Hepatocyte (in vitro differentiated cells): ENCODE data around the gene C5orf63. TPM values are rescaled to one million over a fixed set of nuclear protein-coding genes. Genes with fewer than 3 reads are reported as not detected.
"Not testable (repeated sequence)": the region's sequence is repeated elsewhere in the genome, so short reads cannot be mapped to it uniquely, and the experiment has no call there.

Source experiments
- DNase-seq: peaks from one replicate; pipeline ENCODE4 v3.0.0-alpha.2; 2016; ENCODE audit warnings: low spot score
- H2AFZ ChIP-seq: fragments of 200-600 bp; sonication (generic); 2 replicates; pipeline ENCODE4 v1.6.0; 2016; ENCODE audit warnings: antibody characterized with exemption, mild to moderate bottlenecking
- H3K27ac ChIP-seq: fragments of 200-600 bp; sonication (generic); 2 replicates; pipeline ENCODE4 v1.5.1; 2016; ENCODE audit warnings: mild to moderate bottlenecking
- H3K27me3 ChIP-seq: fragments of 200-600 bp; sonication (generic); 2 replicates; pipeline ENCODE4 v1.6.1; 2016
- H3K36me3 ChIP-seq: fragments of 200-600 bp; sonication (generic); replicated peaks from 2 replicates; pipeline ENCODE4 v1.5.1; 2016; ENCODE audit warnings: low read depth; ENCODE audit not compliant: insufficient read depth
- H3K4me1 ChIP-seq: fragments of 200-600 bp; sonication (generic); 2 replicates; pipeline ENCODE4 v1.5.1; 2016; ENCODE audit warnings: mild to moderate bottlenecking, moderate library complexity; ENCODE audit not compliant: insufficient read depth
- H3K4me2 ChIP-seq: fragments of 200-600 bp; sonication (generic); 2 replicates; pipeline ENCODE4 v1.6.0; 2016
- H3K4me3 ChIP-seq: fragments of 200-600 bp; sonication (generic); 2 replicates; pipeline ENCODE4 v1.5.1; 2016; ENCODE audit warnings: mild to moderate bottlenecking
- H3K79me2 ChIP-seq: fragments of 200-600 bp; sonication (generic); 2 replicates; pipeline ENCODE4 v1.6.0; 2017; ENCODE audit warnings: mild to moderate bottlenecking
- H3K9me2 ChIP-seq: fragments of 200-600 bp; sonication (generic); replicated peaks from 2 replicates; pipeline ENCODE4 v1.6.0; 2017; ENCODE audit warnings: mild to moderate bottlenecking; ENCODE audit not compliant: insufficient read depth
- H3K9me3 ChIP-seq: fragments of 200-600 bp; sonication (generic); 2 replicates; pipeline ENCODE4 v1.5.1; 2016; ENCODE audit warnings: low read depth, mild to moderate bottlenecking
- H4K20me1 ChIP-seq: fragments of 200-600 bp; sonication (generic); 2 replicates; pipeline ENCODE4 v1.6.0; 2016; ENCODE audit warnings: mild to moderate bottlenecking; ENCODE audit not compliant: insufficient read depth, poor library complexity, severe bottlenecking
- EZH2 ChIP-seq: fragments of 200-600 bp; sonication (generic); IDR thresholded peaks from 2 replicates; pipeline ENCODE4 v1.6.1; 2016; ENCODE audit warnings: antibody characterized with exemption, mild to moderate bottlenecking, borderline replicate concordance
- EZH2phosphoT487 ChIP-seq: fragments of 200-600 bp; sonication (generic); IDR thresholded peaks from one replicate; pipeline ENCODE4 v1.6.1; 2018; ENCODE audit warnings: antibody characterized with exemption, mild to moderate bottlenecking, low read depth, moderate library complexity; ENCODE audit not compliant: unreplicated experiment, severe bottlenecking
- WGBS: methylation state at CpG from one replicate; pipeline ENCODE4 v1.1.6; 2016; ENCODE audit warnings: low lambda C conversion rate; ENCODE audit errors: missing lambda C conversion rate; 5-methylcytosine and 5-hydroxymethylcytosine counted together
- polyA plus RNA-seq: library from polyadenylated mRNA; unstranded; fragments of >200 nt; fragmentation: Nextera tagmentation; extraction: Ambion mirVana; gene quantifications from 2 replicates; pipeline ENCODE4 v1.2.1, GENCODE V29; 2016
- total RNA-seq: library from RNA; depleted of rRNA; stranded (reverse); fragments of >200 nt; gene quantifications from 2 replicates; pipeline ENCODE4 v1.2.3, GENCODE V29; 2014
- TF ChIP-seq, protein P1 (sequence below): fragments of 200-600 bp; sonication (generic); IDR thresholded peaks from 2 replicates; pipeline ENCODE4 v1.5.1; 2016; ENCODE audit warnings: antibody characterized with exemption, mild to moderate bottlenecking; ENCODE audit not compliant: poor library complexity

The C5orf63 gene
- total and polyA plus RNA-seq, 2 experiments from 2014 or later = 0.23 to 1.7 TPM

DNA sequence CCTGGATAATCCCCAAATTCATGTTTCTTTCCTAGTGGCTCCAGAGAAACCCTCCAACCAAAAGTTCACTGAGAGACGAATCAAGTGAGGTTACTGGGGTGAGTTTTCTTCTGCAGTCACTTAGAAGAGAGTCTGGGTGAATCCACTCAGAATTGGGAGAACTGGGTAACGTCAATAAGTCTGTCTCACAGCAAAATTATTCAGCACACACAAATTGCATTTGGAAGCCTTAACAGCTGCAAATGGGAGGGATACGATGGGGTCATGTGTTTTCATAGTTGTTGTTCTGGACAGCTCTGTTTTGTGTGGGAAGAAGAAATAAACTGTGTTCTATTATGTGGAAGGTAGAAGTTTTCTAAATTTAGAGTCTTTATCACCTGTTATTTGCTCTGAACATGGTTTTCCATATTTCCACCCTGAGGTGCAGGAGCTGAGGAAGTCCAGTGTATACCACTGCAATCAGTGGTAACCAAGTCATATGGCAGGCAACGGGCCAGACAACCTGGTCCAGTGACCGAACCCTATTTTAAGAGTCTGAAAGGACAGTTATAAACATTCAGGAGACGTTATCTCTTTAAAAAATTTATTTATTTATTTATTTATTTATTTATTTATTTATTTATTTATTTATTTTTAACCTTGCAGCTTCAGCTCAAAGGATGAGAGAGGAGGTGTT lies 64.9 kb downstream of the C5orf63 start:
- Histone ChIP-seq H3K79me2 (no peaks in the 10 kb centered on the region), H3K36me3 (no peaks in the 10 kb centered on the region), H3K9me2 (no peaks in the 10 kb centered on the region), H2AFZ (no peak overlapping the region), H3K4me2 (no peak overlapping the region), H3K9me3 (no peaks in the 10 kb centered on the region), H3K27ac (no peak overlapping the region), H3K27me3 (no peaks in the 10 kb centered on the region), H3K4me3 (no peak overlapping the region), H4K20me1 (no peaks in the 10 kb centered on the region), H3K4me1 (no peaks in the 10 kb centered on the region)
- DNase-seq = no peak
- WGBS = 91% methylated on average over 6 of the region's 6 CpGs
- TF ChIP-seq EZH2 (no peak), EZH2phosphoT487 (no peak)
- TF ChIP-seq, protein P1, sequence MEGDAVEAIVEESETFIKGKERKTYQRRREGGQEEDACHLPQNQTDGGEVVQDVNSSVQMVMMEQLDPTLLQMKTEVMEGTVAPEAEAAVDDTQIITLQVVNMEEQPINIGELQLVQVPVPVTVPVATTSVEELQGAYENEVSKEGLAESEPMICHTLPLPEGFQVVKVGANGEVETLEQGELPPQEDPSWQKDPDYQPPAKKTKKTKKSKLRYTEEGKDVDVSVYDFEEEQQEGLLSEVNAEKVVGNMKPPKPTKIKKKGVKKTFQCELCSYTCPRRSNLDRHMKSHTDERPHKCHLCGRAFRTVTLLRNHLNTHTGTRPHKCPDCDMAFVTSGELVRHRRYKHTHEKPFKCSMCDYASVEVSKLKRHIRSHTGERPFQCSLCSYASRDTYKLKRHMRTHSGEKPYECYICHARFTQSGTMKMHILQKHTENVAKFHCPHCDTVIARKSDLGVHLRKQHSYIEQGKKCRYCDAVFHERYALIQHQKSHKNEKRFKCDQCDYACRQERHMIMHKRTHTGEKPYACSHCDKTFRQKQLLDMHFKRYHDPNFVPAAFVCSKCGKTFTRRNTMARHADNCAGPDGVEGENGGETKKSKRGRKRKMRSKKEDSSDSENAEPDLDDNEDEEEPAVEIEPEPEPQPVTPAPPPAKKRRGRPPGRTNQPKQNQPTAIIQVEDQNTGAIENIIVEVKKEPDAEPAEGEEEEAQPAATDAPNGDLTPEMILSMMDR = no peak

DNA sequence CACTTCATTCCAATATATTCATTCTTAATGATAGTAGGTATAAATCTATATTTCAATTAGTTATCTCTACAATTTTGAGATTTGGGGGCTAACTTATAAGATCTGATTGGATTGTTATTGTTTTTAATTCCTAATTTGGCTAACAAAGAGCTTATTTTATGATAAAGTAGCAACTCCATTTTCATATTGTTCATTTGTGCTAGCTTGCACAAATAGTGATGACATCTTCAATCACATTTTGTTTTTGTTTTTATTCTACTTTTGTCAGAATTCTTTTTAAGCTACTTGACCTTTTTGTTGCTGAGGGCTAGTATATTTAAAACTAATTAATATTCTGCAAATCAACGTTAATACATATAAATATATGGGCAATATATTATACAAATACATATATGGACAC lies 65.8 kb downstream of the C5orf63 start:
- no peak overlapping the region for H2AFZ ChIP-seq
- no peaks in the 10 kb centered on the region for H3K27me3 ChIP-seq
- TF ChIP-seq, protein P1 = no peak
- TF ChIP-seq EZH2phosphoT487 (no peak), EZH2 (no peak)
- WGBS = 88% methylated on average over 1 of the region's 1 CpG
- H3K4me1 ChIP-seq = no peaks in the 10 kb centered on the region
- H3K9me3 ChIP-seq = no peaks in the 10 kb centered on the region
- H3K9me2 ChIP-seq = no peaks in the 10 kb centered on the region
- no peak overlapping the region for H3K4me3 ChIP-seq
- no peaks in the 10 kb centered on the region for H4K20me1 ChIP-seq
- H3K36me3 ChIP-seq = no peaks in the 10 kb centered on the region
- no peaks in the 10 kb centered on the region for H3K79me2 ChIP-seq
- no peak overlapping the region for H3K4me2 ChIP-seq
- DNase-seq = no peak
- no peak overlapping the region for H3K27ac ChIP-seq

DNA sequence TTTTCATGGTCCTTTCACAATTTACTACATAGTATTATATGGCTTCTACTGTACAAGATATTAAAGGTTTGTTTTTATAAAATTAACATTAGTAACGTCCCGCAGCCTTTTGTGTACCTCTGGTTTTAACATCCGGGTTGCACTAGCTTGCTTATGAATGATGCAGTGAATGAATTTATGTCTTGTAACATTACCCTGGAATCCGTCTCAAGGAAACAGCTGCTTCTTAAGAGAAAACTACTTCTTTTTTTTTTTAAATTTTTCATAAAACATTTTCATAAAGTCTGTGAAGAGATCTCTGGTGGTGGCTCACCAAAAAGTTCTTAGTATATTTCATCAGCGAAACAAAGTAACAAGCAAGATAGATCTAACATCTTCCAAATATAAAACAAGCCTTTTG lies 66.6 kb downstream of the C5orf63 start:
- H3K9me3 ChIP-seq = no peaks in the 10 kb centered on the region
- DNase-seq = no peak
- WGBS = 89% methylated on average over 5 of the region's 5 CpGs
- H3K4me3 ChIP-seq = no peak overlapping the region
- no peaks in the 10 kb centered on the region for H4K20me1 ChIP-seq
- no peak overlapping the region for H2AFZ ChIP-seq
- H3K4me1 ChIP-seq = no peaks in the 10 kb centered on the region
- TF ChIP-seq EZH2 (no peak), EZH2phosphoT487 (no peak)
- TF ChIP-seq, protein P1 = no peak
- H3K9me2 ChIP-seq = no peaks in the 10 kb centered on the region
- H3K4me2 ChIP-seq = no peak overlapping the region
- H3K79me2 ChIP-seq = no peaks in the 10 kb centered on the region
- no peaks in the 10 kb centered on the region for H3K36me3 ChIP-seq
- no peaks in the 10 kb centered on the region for H3K27me3 ChIP-seq
- H3K27ac ChIP-seq = no peak overlapping the region

DNA sequence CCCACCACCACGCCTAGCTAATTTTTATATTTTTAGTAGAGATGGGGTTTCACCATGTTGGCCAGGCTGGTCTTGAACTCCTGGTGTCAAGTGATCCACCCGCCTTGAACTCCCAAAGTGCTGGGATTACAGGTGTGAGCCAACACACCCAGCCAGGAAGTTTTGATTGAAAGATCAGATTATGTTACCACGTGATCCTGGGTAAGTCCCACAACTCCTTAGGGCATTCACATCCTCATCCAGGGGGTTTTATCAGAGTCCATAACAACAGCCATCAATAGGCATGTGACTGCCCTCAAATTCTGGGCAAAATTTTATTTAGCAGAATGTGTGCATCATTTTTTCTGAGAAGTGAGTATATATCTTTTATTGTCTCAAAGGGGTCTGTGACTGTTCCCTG lies 68.0 kb downstream of the C5orf63 start:
- H2AFZ ChIP-seq, H3K4me3 ChIP-seq, H3K27me3 ChIP-seq, H3K79me2 ChIP-seq, H3K27ac ChIP-seq, H3K36me3 ChIP-seq, H3K4me1 ChIP-seq, DNase-seq, H3K4me2 ChIP-seq, H4K20me1 ChIP-seq, H3K9me3 ChIP-seq, H3K9me2 ChIP-seq: not testable (repeated sequence)
- 93% methylated on average over 3 of the region's 3 CpGs for WGBS
